HCT116 (cell line): ENCODE measurements around the gene CFAP221. TPM values are rescaled to one million over a fixed set of nuclear protein-coding genes. Genes with fewer than 3 reads are reported as not detected.

Source experiments
- CEBPB ChIP-seq: IDR thresholded peaks from 2 replicates; pipeline ENCODE4 v1.6.1; 2012; ENCODE audit warnings: low read depth
- CTCF ChIP-seq, 3 experiments: fragments of 200-600 bp in 1 of 3; sonication (generic) in 1 of 3; IDR thresholded peaks in 2 of 3; conservative IDR thresholded peaks in 1 of 3; 2 replicates each; pipeline ENCODE4 v1.5.1; 2012 to 2017; ENCODE audit warnings: low read depth in 2 of 3, low read length in 2 of 3, antibody characterized with exemption in 1 of 3, borderline replicate concordance in 1 of 3, control low read depth in 1 of 3, mild to moderate bottlenecking in 1 of 3, mixed read lengths in 1 of 3, mixed run types in 1 of 3, moderate library complexity in 1 of 3; ENCODE audit not compliant: insufficient read depth in 1 of 3
- EGR1 ChIP-seq: IDR thresholded peaks from 2 replicates; pipeline ENCODE4 v1.6.1; 2012; ENCODE audit warnings: low read depth
- EZH2phosphoT487 ChIP-seq: fragments of 200-600 bp; IDR thresholded peaks from 2 replicates; pipeline ENCODE4 v1.6.1; 2018; ENCODE audit warnings: antibody characterized with exemption, borderline replicate concordance
- REST ChIP-seq: IDR thresholded peaks from 2 replicates; pipeline ENCODE4 v1.6.1; 2012; ENCODE audit warnings: low read depth
- SIN3A ChIP-seq: IDR thresholded peaks from 2 replicates; pipeline ENCODE4 v1.6.1; 2012; ENCODE audit warnings: low read depth
- SRF ChIP-seq: IDR thresholded peaks from 2 replicates; pipeline ENCODE4 v1.6.1; 2012; ENCODE audit warnings: low read depth
- TCF7L2 ChIP-seq: IDR thresholded peaks from 2 replicates; pipeline ENCODE4 v1.7.0; 2011; ENCODE audit warnings: borderline replicate concordance, inconsistent platforms; ENCODE audit not compliant: insufficient read depth, insufficient read length; ENCODE audit errors: extremely low read depth
- ZFX ChIP-seq: fragments of 450-650 bp; IDR thresholded peaks from 2 replicates; pipeline ENCODE4 v1.6.1; 2017
- ZNF274 ChIP-seq: fragments of 200-500 bp; sonication (Bioruptor generic); IDR thresholded peaks from 2 replicates; pipeline ENCODE4 v1.6.1; 2014; ENCODE audit warnings: mild to moderate bottlenecking, low read depth, low read length, inconsistent platforms
- total RNA-seq: library from RNA; stranded (reverse); gene quantifications from one replicate; pipeline ENCODE4 v1.2.1, GENCODE V29; 2021; ENCODE audit not compliant: unreplicated experiment

The CFAP221 gene
- total RNA-seq, 1 experiment from 2014 or later = 0.96 TPM

GRCh38 chr2:119682578-119682977 lies 138.3 kb downstream of the CFAP221 start (continued):
- TF ChIP-seq CTCF (IDR thresholded peaks at IDR 0.05 in 2 of 3, conservative IDR thresholded peaks at IDR 0.05 in 1 of 3; ENCODE audit: borderline replicate concordance in 1 of 3, insufficient read depth in 1 of 3, low read depth in 2 of 3, low read length in 2 of 3) = no peak
- TF ChIP-seq REST = no peak
- no peak for TF ChIP-seq TCF7L2
- no peak for TF ChIP-seq CEBPB
- no peak for TF ChIP-seq EGR1
- no peak for TF ChIP-seq EZH2phosphoT487
- TF ChIP-seq SRF = no peak
- TF ChIP-seq ZFX = no peak
- TF ChIP-seq ZNF274 = no peak
- no peak for TF ChIP-seq SIN3A
